ENCODE data around the gene SV2C.

The SV2C gene

DNA sequence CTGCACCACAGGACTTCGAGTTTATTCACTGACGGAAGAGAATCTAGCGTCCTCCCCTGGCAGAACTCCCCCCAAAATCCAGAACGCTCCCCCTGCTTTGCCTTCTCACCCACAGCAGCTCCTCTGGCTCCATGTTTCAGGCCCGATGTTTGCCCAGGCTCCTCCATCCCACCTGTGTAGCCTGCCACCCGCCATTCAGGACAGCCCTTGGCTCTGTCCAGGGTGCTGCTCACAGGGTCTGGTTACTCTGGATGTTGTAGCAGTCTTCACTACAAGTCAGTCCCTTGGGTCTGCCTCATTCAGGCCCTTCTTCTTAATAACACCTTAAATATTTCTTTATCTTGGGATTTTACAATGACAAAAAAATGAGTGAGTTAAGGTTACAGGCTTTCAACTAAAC is 41.3 kb upstream of the SV2C start:
- Histone ChIP-seq H3K27me3 (ENCODE audit: low read depth, low read length) (no peaks in the 10 kb centered on the region), H3K79me2 (ENCODE audit: low read length) (no peaks in the 10 kb centered on the region), H3K4me3 (ENCODE audit: low read length) (no peak overlapping the region), H2AFZ (ENCODE audit: low read depth, low read length) (no peak overlapping the region), H3K4me2 (ENCODE audit: low read length) (no peak overlapping the region), H3K9me3 (ENCODE audit: insufficient read depth, low read length) (no peaks in the 10 kb centered on the region), H4K20me1 (ENCODE audit: insufficient read depth, low read length) (no peaks in the 10 kb centered on the region), H3K4me1 (ENCODE audit: low read length) (no peaks in the 10 kb centered on the region), H3K27ac (ENCODE audit: low read length) (no peak overlapping the region), H3K36me3 (replicated peaks; ENCODE audit: low read depth, low read length) (no peaks in the 10 kb centered on the region), H3K9ac (ENCODE audit: low read length) (no peak overlapping the region)
- TF ChIP-seq, protein P1, sequence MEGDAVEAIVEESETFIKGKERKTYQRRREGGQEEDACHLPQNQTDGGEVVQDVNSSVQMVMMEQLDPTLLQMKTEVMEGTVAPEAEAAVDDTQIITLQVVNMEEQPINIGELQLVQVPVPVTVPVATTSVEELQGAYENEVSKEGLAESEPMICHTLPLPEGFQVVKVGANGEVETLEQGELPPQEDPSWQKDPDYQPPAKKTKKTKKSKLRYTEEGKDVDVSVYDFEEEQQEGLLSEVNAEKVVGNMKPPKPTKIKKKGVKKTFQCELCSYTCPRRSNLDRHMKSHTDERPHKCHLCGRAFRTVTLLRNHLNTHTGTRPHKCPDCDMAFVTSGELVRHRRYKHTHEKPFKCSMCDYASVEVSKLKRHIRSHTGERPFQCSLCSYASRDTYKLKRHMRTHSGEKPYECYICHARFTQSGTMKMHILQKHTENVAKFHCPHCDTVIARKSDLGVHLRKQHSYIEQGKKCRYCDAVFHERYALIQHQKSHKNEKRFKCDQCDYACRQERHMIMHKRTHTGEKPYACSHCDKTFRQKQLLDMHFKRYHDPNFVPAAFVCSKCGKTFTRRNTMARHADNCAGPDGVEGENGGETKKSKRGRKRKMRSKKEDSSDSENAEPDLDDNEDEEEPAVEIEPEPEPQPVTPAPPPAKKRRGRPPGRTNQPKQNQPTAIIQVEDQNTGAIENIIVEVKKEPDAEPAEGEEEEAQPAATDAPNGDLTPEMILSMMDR (IDR thresholded peaks at IDR 0.05; ENCODE audit: low read depth, low read length) = no peak
- no peak for TF ChIP-seq EZH2phosphoT487 (IDR thresholded peaks at IDR 0.05; ENCODE audit: low read depth)

DNA sequence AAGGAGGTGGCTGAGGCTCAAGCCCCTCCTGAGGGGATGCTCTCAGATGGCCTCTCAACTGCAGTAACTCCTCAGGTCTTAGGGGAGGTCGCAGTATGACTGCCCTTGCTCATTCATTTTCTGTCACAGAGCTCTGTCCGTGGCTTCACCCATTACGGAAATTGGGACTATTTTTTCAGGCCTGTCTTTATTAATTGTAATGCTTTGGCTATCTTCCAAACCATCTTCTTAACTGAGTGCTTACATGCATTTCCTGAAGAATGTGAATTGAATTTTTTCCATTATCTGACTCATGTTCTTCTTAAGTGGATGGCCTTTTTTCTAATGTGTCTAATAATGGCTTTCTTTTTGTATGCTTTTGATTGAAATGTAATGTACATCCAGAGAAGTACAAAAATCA is 36.4 kb upstream of the SV2C start:
- Histone ChIP-seq H3K4me3 (ENCODE audit: low read length) (no peak overlapping the region), H3K27ac (ENCODE audit: low read length) (no peak overlapping the region), H4K20me1 (ENCODE audit: insufficient read depth, low read length) (no peaks in the 10 kb centered on the region), H3K4me2 (ENCODE audit: low read length) (no peak overlapping the region), H3K79me2 (ENCODE audit: low read length) (no peaks in the 10 kb centered on the region), H3K36me3 (replicated peaks; ENCODE audit: low read depth, low read length) (no peaks in the 10 kb centered on the region), H3K9me3 (ENCODE audit: insufficient read depth, low read length) (no peaks in the 10 kb centered on the region), H2AFZ (ENCODE audit: low read depth, low read length) (no peak overlapping the region), H3K27me3 (ENCODE audit: low read depth, low read length) (no peaks in the 10 kb centered on the region), H3K9ac (ENCODE audit: low read length) (no peak overlapping the region), H3K4me1 (ENCODE audit: low read length) (no peaks in the 10 kb centered on the region)
- TF ChIP-seq, protein P1 (IDR thresholded peaks at IDR 0.05; ENCODE audit: low read depth, low read length) = no peak
- no peak for TF ChIP-seq EZH2phosphoT487 (IDR thresholded peaks at IDR 0.05; ENCODE audit: low read depth)

GRCh38 chr5:76050134-76050533 is 33.0 kb upstream of the SV2C start:
- H4K20me1 ChIP-seq (ENCODE audit: insufficient read depth, low read length) = no peaks in the 10 kb centered on the region
- no peaks in the 10 kb centered on the region for H3K79me2 ChIP-seq (ENCODE audit: low read length)
- H3K9me3 ChIP-seq (ENCODE audit: insufficient read depth, low read length) = no peaks in the 10 kb centered on the region
- no peak overlapping the region for H2AFZ ChIP-seq (ENCODE audit: low read depth, low read length)
- H3K36me3 ChIP-seq (replicated peaks; ENCODE audit: low read depth, low read length) = no peaks in the 10 kb centered on the region
- TF ChIP-seq, protein P1 (IDR thresholded peaks at IDR 0.05; ENCODE audit: low read depth, low read length) = no peak
- TF ChIP-seq EZH2phosphoT487 (IDR thresholded peaks at IDR 0.05; ENCODE audit: low read depth) = no peak
- H3K4me2 ChIP-seq (ENCODE audit: low read length) = no peak overlapping the region
- no peak overlapping the region for H3K9ac ChIP-seq (ENCODE audit: low read length)
- H3K4me3 ChIP-seq (ENCODE audit: low read length) = no peak overlapping the region
- no peaks in the 10 kb centered on the region for H3K4me1 ChIP-seq (ENCODE audit: low read length)
- no peaks in the 10 kb centered on the region for H3K27me3 ChIP-seq (ENCODE audit: low read depth, low read length)
- H3K27ac ChIP-seq (ENCODE audit: low read length) = no peak overlapping the region

GRCh38 chr5:76062502-76063041 is 20.6 kb upstream of the SV2C start:
- Histone ChIP-seq H2AFZ (ENCODE audit: low read depth, low read length) (no peak overlapping the region), H3K4me1 (ENCODE audit: low read length) (no peaks in the 10 kb centered on the region), H3K9me3 (ENCODE audit: insufficient read depth, low read length) (no peaks in the 10 kb centered on the region), H3K4me3 (ENCODE audit: low read length) (no peak overlapping the region), H4K20me1 (ENCODE audit: insufficient read depth, low read length) (no peaks in the 10 kb centered on the region), H3K79me2 (ENCODE audit: low read length) (no peaks in the 10 kb centered on the region), H3K9ac (ENCODE audit: low read length) (no peak overlapping the region), H3K36me3 (replicated peaks; ENCODE audit: low read depth, low read length) (no peaks in the 10 kb centered on the region), H3K4me2 (ENCODE audit: low read length) (no peak overlapping the region), H3K27me3 (ENCODE audit: low read depth, low read length) (no peaks in the 10 kb centered on the region), H3K27ac (ENCODE audit: low read length) (no peak overlapping the region)
- TF ChIP-seq, protein P1 (IDR thresholded peaks at IDR 0.05; ENCODE audit: low read depth, low read length) = no peak
- TF ChIP-seq EZH2phosphoT487 (IDR thresholded peaks at IDR 0.05; ENCODE audit: low read depth) = no peak
